HG03439 (cell line): ENCODE measurements around the gene CDK11B.
A peak's percentile ranks its signal among the peaks of the same experiment; 100 is the strongest.
"Not testable (repeated sequence)": the region's sequence is repeated elsewhere in the genome, so short reads cannot be mapped to it uniquely, and the experiment has no call there.

Source experiments
- ATAC-seq: cut with Tn5 transposase; IDR thresholded peaks from one replicate; pipeline ENCODE4 v1.9.1; 2021; ENCODE audit warnings: mild to moderate bottlenecking, moderate library complexity; ENCODE audit not compliant: unreplicated experiment

Gene CDK11B

GRCh38 chr1:1658583-1659549 lies at the start of gene CDK11B:
Gene CDK11B (minus strand): TSS chr1:1659004. CDS start chr1:1657485, 1,519 bp downstream.
- peak; percentile 73 for ATAC-seq

DNA sequence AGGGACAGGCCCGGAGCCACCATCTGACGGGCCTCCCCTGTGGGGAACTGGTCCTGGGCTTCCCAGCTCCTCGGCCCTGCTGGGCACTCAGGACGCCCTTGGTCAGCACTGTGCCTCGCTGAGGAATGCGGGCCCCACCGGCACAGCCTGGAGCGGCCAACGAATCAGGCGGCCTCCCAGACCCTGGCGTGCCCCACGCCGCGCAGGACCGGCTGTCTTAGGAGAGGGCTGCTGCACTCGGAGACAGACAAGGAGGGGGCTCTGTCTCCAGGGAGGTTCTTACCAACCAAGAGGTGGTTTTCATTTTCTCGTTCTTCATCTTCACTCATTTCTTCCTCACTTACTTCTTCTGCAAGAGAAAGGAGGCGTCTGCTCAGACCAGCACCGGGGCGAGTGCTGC lies 49.1 kb upstream of the CDK11B start:
- not testable (repeated sequence) for ATAC-seq

GRCh38 chr1:1707241-1707640 lies 48.4 kb upstream of the CDK11B start:
- not testable (repeated sequence) for ATAC-seq

GRCh38 chr1:1705623-1706022 lies 46.8 kb upstream of the CDK11B start:
- not testable (repeated sequence) for ATAC-seq

GRCh38 chr1:1704284-1704957 lies 45.6 kb upstream of the CDK11B start:
- not testable (repeated sequence) for ATAC-seq

DNA sequence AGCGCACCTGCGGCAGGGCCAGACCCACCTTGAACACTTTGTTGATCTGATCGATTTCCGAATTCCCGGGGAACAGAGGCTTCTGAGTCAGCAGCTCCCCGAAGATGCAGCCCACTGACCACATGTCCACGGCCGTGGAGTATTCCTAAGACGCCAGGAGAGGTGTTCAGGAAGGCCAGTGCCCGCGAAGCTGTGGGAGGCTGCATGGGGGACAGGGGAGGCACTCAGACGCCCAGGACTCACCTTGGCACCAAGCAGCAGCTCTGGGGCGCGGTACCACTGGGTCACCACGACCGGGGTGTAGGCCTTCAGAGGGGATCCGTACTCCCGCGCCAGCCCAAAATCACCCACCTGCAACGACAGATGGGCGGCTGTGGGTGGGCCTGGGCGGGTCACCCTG lies 45.0 kb upstream of the CDK11B start:
- no peak for ATAC-seq

DNA sequence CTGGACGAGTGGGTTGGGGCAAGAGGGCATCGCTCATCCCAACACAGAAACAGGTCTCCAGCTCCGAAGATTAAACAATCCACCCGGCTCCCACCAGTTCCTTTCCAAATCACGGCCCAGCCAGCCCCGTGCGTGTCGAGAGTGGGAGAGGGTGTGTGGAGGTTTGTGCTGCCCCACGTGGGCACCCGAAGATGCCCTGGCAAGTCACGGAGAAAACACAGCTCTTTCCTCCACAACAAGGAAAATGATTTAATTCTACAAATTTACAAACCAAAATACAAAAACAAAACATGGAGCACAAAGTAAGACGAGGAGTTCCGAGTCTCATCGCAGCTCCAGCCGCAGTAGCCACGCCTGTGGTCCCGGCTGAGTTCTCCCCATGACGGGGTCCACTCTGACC lies 43.7 kb upstream of the CDK11B start:
- ATAC-seq = not testable (repeated sequence)

GRCh38 chr1:1700557-1700956 lies 41.8 kb upstream of the CDK11B start:
- not testable (repeated sequence) for ATAC-seq

DNA sequence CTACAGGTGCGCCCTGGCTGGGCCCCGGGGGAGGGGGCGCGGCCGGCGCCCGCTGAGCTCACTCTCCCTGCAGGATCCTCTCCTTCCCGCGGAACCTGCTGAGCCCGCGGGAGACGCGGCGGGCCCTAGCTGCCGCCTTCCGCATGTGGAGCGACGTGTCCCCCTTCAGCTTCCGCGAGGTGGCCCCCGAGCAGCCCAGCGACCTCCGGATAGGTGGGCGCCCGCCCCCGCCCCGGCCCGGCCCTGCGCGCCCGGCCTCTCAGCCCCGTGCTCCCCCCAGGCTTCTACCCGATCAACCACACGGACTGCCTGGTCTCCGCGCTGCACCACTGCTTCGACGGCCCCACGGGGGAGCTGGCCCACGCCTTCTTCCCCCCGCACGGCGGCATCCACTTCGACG lies 41.3 kb upstream of the CDK11B start:
- not testable (repeated sequence) for ATAC-seq

GRCh38 chr1:1699061-1699460 lies 40.3 kb upstream of the CDK11B start:
- not testable (repeated sequence) for ATAC-seq

GRCh38 chr1:1697358-1698183 lies 38.8 kb upstream of the CDK11B start:
- not testable (repeated sequence) for ATAC-seq

- ATAC-seq = not testable (repeated sequence)
Observed at GRCh38 chr1:1696431-1697357, 37.9 kb upstream of the CDK11B start.

DNA sequence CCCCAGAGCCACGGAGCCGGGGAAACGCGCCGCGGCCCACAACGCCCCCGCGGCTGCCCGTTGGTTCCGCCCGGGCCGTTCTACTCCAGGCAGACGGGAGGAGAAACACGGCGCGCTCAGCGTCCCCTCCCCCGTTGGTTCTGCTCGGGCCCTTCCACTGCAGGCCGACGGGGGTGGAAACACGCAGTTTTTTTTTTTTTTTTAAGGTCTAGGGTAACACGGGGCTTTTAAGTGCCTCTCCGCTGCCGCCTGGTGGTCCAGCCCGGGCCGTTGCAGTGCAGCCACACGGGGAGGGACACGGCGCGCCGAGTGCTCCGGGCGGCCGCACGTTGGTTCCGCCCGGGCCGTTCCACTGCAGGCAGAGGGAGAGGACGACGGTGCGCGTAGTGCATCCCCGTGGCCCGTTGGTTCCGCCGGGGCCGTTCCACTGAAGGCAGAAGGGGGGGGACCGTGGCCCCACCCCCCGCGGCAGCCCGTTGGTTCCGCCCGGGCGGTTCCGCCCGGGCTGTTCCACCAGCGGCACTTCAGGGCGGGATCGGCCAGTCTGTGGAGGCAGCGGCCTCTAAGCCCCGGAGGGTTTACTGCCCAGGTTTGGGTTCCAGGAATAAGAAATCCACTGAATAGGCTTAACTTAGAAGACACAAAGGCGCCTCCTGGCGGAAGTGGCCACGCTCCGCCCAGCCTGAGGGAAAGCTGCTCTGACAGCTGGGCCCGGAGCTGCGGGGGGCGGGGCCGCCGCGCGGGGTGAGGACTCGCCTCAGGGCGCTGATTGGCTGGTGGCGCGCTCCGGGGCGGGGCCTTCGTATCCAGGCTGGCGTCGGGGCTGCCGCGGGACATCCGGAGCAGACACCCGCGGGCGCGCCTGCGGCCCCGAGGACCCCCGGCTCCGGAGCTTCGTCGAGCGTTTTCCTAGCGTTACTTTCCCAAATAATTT lies 34.2 kb upstream of the CDK11B start, which contains the start of gene SLC35E2B:
TSS of gene SLC35E2B (minus strand) at position 82 of the 934 bp plus-strand sequence. CDS start 16,096 bp downstream, outside the sequence.
- ATAC-seq = peak; percentile 84

GRCh38 chr1:1692324-1692713 lies 33.5 kb upstream of the CDK11B start:
- ATAC-seq = peak; percentile 31

DNA sequence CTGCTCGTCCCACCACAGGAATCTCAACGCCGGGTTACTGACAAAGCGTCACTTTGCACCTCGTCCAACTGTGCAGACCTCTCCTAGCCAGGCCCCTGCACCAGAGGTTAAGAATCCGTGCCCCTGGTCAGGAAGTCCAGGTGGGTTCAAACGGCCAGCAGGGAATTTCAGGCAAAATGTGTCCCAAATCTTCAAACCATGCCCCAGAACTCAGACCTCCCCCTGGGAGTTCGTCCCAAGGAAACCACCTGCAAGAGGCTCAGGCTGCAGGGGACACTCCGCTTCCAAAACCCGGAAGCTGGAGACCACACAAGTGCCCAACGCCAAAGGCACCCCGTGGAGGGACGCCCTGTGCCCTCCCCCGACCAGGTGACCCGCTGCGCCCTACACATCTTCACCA lies 32.6 kb upstream of the CDK11B start:
- ATAC-seq = not testable (repeated sequence)

DNA sequence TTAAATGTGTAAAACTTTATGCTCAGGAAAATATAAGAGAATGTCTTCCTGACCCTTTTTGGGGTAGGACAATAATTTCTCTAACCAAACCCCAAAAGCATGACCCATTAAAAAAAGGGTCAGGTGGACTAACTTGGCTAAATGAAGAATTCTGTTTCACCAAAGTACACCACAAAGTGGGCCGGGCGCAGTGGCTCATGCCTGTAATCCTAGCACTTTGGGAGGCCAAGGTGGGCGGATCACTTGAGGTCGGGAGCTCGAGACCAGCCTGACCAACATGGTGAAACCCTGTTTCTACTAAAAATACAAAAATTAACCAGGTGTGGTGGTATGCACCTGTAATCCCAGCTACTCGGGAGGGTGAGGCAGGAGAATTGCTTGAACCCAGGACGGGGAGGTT lies 30.7 kb upstream of the CDK11B start:
- ATAC-seq = not testable (repeated sequence)

- no peak for ATAC-seq
Observed at GRCh38 chr1:1687846-1688245, 29.0 kb upstream of the CDK11B start.

DNA sequence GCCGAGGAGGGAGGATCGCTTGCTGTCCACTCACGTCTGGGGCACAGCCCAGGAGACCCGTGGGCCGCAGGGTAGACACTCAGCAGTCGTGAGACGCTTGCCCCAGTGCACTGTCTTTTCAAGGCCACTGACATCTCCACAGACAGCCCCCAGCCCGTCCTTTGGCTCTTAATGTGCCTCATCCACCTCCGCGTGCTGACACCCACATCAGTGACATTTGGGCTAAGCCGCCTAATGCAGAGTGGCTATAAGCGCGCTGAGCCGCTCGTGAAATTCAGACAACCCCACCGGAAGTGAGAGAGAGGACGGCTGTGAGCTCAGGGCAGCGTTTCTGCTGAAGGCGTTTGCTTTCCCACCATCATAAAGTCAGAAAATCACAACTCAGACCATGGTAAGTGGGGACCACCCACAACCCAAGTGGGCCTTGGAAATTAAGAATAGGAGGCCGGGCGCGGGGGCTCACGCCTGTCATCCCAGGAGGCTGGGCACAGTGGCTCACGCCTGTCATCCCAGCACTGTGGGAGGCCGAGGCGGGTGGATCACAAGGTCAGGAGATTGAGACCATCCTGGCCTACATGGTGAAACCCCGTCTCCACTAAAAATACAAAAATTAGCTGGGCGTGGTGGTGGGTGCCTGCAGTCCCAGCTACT lies 25.4 kb upstream of the CDK11B start:
- ATAC-seq = no peak
